GM12891 (cell line): ENCODE measurements around the gene SLC9A9.

ENCODE experiments used
- POLR2A ChIP-seq: IDR thresholded peaks from 2 replicates; pipeline ENCODE4 v1.6.1; 2011; ENCODE audit warnings: low read depth, low read length, control low read depth
- POLR2AphosphoS5 ChIP-seq: IDR thresholded peaks from 2 replicates; pipeline ENCODE4 v1.6.1; 2011; ENCODE audit warnings: low read depth, low read length, control low read depth
- SPI1 ChIP-seq: IDR thresholded peaks from 2 replicates; pipeline ENCODE4 v1.6.1; 2011; ENCODE audit warnings: low read depth, low read length, control low read depth
- TAF1 ChIP-seq: IDR thresholded peaks from 2 replicates; pipeline ENCODE4 v1.6.1; 2011; ENCODE audit warnings: low read depth, low read length, control low read depth

GRCh38 chr3:143298380-143298779 is 549.9 kb downstream of the SLC9A9 start:
- TF ChIP-seq POLR2A: no peak
- no peak for TF ChIP-seq SPI1
- TF ChIP-seq TAF1: no peak
- TF ChIP-seq POLR2AphosphoS5: no peak
